Measurements from ENCODE around the gene HLA-DMA.

Gene HLA-DMA

DNA sequence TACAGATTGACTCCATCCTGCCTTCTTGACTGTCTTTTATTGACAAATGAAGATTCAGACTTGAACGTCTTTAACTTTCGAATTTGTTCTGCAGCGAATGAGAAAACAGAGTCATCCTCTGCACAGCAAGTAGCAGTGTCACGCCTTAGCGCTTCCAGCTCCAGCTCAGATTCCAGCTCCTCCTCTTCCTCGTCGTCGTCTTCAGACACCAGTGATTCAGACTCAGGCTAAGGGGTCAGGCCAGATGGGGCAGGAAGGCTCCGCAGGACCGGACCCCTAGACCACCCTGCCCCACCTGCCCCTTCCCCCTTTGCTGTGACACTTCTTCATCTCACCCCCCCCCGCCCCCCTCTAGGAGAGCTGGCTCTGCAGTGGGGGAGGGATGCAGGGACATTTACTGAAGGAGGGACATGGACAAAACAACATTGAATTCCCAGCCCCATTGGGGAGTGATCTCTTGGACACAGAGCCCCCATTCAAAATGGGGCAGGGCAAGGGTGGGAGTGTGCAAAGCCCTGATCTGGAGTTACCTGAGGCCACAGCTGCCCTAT, 27.7 kb upstream of the HLA-DMA start:
- H4K12ac ChIP-seq (ENCODE audit: low read depth, low read length) = no peak overlapping the region
- H3K4me1 ChIP-seq (ENCODE audit: control insufficient read depth in 1 of 2, insufficient read depth in 2 of 2, low read length in 2 of 2) = peaks cover 0 to 2% of the 10 kb centered on the region in 2 experiments
- no peak overlapping the region for H2AK5ac ChIP-seq (ENCODE audit: low read length)
- no peak overlapping the region for H3K9ac ChIP-seq (ENCODE audit: low read length)
- no peaks in the 10 kb centered on the region for H3K79me1 ChIP-seq (ENCODE audit: low read length)
- peaks cover 43 to 54% of the 10 kb centered on the region in 2 experiments for H3K36me3 ChIP-seq (ENCODE audit: control insufficient read depth in 1 of 2, insufficient read depth in 2 of 2, low read length in 2 of 2)
- no peak overlapping the region for H4K8ac ChIP-seq (ENCODE audit: low read depth, low read length)
- no CpG with 5 or more reads among the region's 11 CpGs for WGBS (ENCODE audit: extremely low coverage, insufficient coverage, insufficient read length)
- no peak overlapping the region for H3K4ac ChIP-seq (ENCODE audit: low read depth, low read length)
- H3K79me2 ChIP-seq (ENCODE audit: control insufficient read depth, insufficient read depth, low read length, poor library complexity) = no peaks in the 10 kb centered on the region
- H2BK12ac ChIP-seq (ENCODE audit: low read length) = no peak overlapping the region
- H3K4me3 ChIP-seq (ENCODE audit: low read depth, low read length) = no peak overlapping the region
- H4K91ac ChIP-seq (ENCODE audit: low read depth, low read length) = no peak overlapping the region
- no peaks in the 10 kb centered on the region for H3K27me3 ChIP-seq (ENCODE audit: insufficient read depth, low read length)
- H2AFZ ChIP-seq (ENCODE audit: insufficient read depth, low read length, poor library complexity) = no peak overlapping the region
- H3K4me2 ChIP-seq (ENCODE audit: low read length) = no peak overlapping the region
- H3K23ac ChIP-seq (ENCODE audit: low read length) = no peak overlapping the region
- no peaks in the 10 kb centered on the region for H3K9me3 ChIP-seq (ENCODE audit: insufficient read depth, low read depth, low read length)
- peak in 1 of 2 donors; percentile 23 for DNase-seq
- no peak overlapping the region for H3K18ac ChIP-seq (ENCODE audit: low read length)
- no peak overlapping the region for H3K14ac ChIP-seq (ENCODE audit: low read length)
- no peak overlapping the region for H2BK5ac ChIP-seq (ENCODE audit: low read depth, low read length, poor library complexity)
- H3K27ac ChIP-seq (ENCODE audit: low read depth, low read length) = no peak overlapping the region
- H2BK120ac ChIP-seq (ENCODE audit: insufficient read depth, low read length, poor library complexity) = no peak overlapping the region

DNA sequence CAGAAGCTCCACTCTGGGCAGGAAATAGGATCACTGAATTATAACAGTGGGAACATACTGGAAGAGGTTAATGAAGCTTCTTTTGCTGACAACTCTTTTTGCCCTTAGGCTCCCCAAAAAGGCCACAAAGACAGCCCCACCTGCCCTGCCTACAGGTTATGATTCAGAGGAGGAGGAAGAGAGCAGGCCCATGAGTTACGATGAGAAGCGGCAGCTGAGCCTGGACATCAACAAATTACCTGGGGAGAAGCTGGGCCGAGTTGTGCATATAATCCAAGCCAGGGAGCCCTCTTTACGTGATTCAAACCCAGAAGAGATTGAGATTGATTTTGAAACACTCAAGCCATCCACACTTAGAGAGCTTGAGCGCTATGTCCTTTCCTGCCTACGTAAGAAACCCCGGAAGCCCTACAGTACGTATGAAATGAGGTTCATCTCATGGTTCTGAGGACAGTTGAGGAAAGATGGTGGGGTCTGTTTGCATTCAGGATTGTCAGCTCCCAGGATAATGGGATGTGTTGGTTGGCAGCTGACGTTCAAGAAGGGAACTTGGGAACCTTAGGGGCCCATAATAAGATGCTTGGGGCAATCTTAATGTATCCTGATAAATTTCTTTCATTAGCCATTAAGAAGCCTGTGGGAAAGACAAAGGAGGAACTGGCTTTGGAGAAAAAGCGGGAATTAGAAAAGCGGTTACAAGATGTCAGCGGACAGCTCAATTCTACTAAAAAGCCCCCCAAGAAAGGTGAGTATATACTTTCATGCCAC, 27.0 kb upstream of the HLA-DMA start:
- Histone ChIP-seq H3K79me2 (ENCODE audit: control insufficient read depth, insufficient read depth, low read length, poor library complexity) (peaks cover under 1% of the 10 kb centered on the region), H4K12ac (ENCODE audit: low read depth, low read length) (no peak overlapping the region), H3K9me3 (ENCODE audit: insufficient read depth, low read depth, low read length) (no peaks in the 10 kb centered on the region), H2BK12ac (ENCODE audit: low read length) (no peak overlapping the region), H3K18ac (ENCODE audit: low read length) (no peak overlapping the region), H3K9ac (ENCODE audit: low read length) (no peak overlapping the region), H4K91ac (ENCODE audit: low read depth, low read length) (no peak overlapping the region), H3K4me1 (ENCODE audit: control insufficient read depth in 1 of 2, insufficient read depth in 2 of 2, low read length in 2 of 2) (peaks cover 0 to 2% of the 10 kb centered on the region in 2 experiments), H3K14ac (ENCODE audit: low read length) (no peak overlapping the region), H2BK5ac (ENCODE audit: low read depth, low read length, poor library complexity) (no peak overlapping the region), H3K27me3 (ENCODE audit: insufficient read depth, low read length) (no peaks in the 10 kb centered on the region), H3K23ac (ENCODE audit: low read length) (no peak overlapping the region), H2AK5ac (ENCODE audit: low read length) (no peak overlapping the region), H3K36me3 (ENCODE audit: control insufficient read depth in 1 of 2, insufficient read depth in 2 of 2, low read length in 2 of 2) (peaks cover 45 to 55% of the 10 kb centered on the region in 2 experiments), H2BK120ac (ENCODE audit: insufficient read depth, low read length, poor library complexity) (no peak overlapping the region), H2AFZ (ENCODE audit: insufficient read depth, low read length, poor library complexity) (no peak overlapping the region), H4K8ac (ENCODE audit: low read depth, low read length) (no peak overlapping the region), H3K4me2 (ENCODE audit: low read length) (no peak overlapping the region), H3K4me3 (ENCODE audit: low read depth, low read length) (no peak overlapping the region), H3K27ac (ENCODE audit: low read depth, low read length) (no peak overlapping the region), H3K4ac (ENCODE audit: low read depth, low read length) (no peak overlapping the region), H3K79me1 (ENCODE audit: low read length) (no peaks in the 10 kb centered on the region)
- WGBS (ENCODE audit: extremely low coverage, insufficient coverage, insufficient read length) = no CpG with 5 or more reads among the region's 12 CpGs
- DNase-seq = peak in 1 of 2 donors; percentile 39

DNA sequence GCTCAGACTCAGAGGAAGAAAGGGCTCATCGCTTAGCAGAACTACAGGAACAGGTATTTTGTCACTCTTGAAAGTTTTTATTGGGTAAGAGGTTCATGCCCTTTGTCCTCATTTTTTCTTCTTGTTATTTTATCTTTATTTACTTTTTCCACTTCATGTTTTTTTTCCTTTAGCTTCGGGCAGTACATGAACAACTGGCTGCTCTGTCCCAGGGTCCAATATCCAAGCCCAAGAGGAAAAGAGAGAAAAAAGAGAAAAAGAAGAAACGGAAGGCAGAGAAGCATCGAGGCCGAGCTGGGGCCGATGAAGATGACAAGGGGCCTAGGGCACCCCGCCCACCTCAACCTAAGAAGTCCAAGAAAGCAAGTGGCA, 25.0 kb upstream of the HLA-DMA start:
- no peak overlapping the region for H3K9ac ChIP-seq (ENCODE audit: low read length)
- H4K8ac ChIP-seq (ENCODE audit: low read depth, low read length) = no peak overlapping the region
- H2BK12ac ChIP-seq (ENCODE audit: low read length) = no peak overlapping the region
- H2BK120ac ChIP-seq (ENCODE audit: insufficient read depth, low read length, poor library complexity) = no peak overlapping the region
- no peaks in the 10 kb centered on the region for H3K9me3 ChIP-seq (ENCODE audit: insufficient read depth, low read depth, low read length)
- no peaks in the 10 kb centered on the region for H3K79me1 ChIP-seq (ENCODE audit: low read length)
- H3K4ac ChIP-seq (ENCODE audit: low read depth, low read length) = no peak overlapping the region
- no peak overlapping the region for H2AFZ ChIP-seq (ENCODE audit: insufficient read depth, low read length, poor library complexity)
- no peak overlapping the region for H4K12ac ChIP-seq (ENCODE audit: low read depth, low read length)
- H3K79me2 ChIP-seq (ENCODE audit: control insufficient read depth, insufficient read depth, low read length, poor library complexity) = peaks cover 18% of the 10 kb centered on the region
- H3K4me2 ChIP-seq (ENCODE audit: low read length) = no peak overlapping the region
- no peak overlapping the region for H3K18ac ChIP-seq (ENCODE audit: low read length)
- H3K23ac ChIP-seq (ENCODE audit: low read length) = no peak overlapping the region
- H3K27ac ChIP-seq (ENCODE audit: low read depth, low read length) = no peak overlapping the region
- peaks cover 58 to 69% of the 10 kb centered on the region in 2 experiments for H3K36me3 ChIP-seq (ENCODE audit: control insufficient read depth in 1 of 2, insufficient read depth in 2 of 2, low read length in 2 of 2)
- no peak overlapping the region for H2AK5ac ChIP-seq (ENCODE audit: low read length)
- no peak overlapping the region for H3K14ac ChIP-seq (ENCODE audit: low read length)
- peaks cover 0 to 8% of the 10 kb centered on the region in 2 experiments for H3K4me1 ChIP-seq (ENCODE audit: control insufficient read depth in 1 of 2, insufficient read depth in 2 of 2, low read length in 2 of 2)
- no peak overlapping the region for H2BK5ac ChIP-seq (ENCODE audit: low read depth, low read length, poor library complexity)
- WGBS (ENCODE audit: extremely low coverage, insufficient coverage, insufficient read length) = no CpG with 5 or more reads among the region's 7 CpGs
- no peak overlapping the region for H4K91ac ChIP-seq (ENCODE audit: low read depth, low read length)
- no peak overlapping the region for H3K4me3 ChIP-seq (ENCODE audit: low read depth, low read length)
- no peaks in the 10 kb centered on the region for H3K27me3 ChIP-seq (ENCODE audit: insufficient read depth, low read length)
- peak in 1 of 2 donors; percentile 6 for DNase-seq

DNA sequence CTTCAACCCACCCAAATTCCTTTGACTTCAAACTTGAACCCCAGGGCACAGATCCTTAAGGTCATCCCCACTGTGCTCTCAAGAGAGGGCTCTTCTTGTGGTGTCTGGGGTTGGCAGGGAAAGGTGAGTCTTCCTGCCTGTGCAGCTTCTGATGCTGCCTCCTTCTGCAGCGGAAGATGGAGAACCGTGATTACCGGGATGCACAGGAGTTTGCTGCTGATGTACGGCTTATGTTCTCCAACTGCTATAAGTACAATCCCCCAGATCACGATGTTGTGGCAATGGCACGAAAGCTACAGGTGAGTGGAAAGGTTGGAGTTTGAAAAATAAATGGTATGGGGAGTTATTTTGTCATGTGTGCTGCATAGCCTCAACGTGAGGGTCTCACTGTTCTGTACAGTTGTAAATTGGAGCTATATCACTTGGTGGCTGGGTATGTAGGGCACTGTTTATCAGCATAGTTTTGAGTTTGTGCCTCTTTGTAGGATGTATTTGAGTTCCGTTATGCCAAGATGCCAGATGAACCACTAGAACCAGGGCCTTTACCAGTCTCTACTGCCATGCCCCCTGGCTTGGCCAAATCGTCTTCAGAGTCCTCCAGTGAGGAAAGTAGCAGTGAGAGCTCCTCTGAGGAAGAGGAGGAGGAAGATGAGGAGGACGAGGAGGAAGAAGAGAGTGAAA, 24.5 kb upstream of the HLA-DMA start:
- no peak overlapping the region for H2BK5ac ChIP-seq (ENCODE audit: low read depth, low read length, poor library complexity)
- H3K79me2 ChIP-seq (ENCODE audit: control insufficient read depth, insufficient read depth, low read length, poor library complexity) = peaks cover 23% of the 10 kb centered on the region
- H3K4ac ChIP-seq (ENCODE audit: low read depth, low read length) = peak overlapping the region; percentile 44
- no peak overlapping the region for H2AFZ ChIP-seq (ENCODE audit: insufficient read depth, low read length, poor library complexity)
- H3K36me3 ChIP-seq (ENCODE audit: control insufficient read depth in 1 of 2, insufficient read depth in 2 of 2, low read length in 2 of 2) = peaks cover 63 to 75% of the 10 kb centered on the region in 2 experiments
- H3K27me3 ChIP-seq (ENCODE audit: insufficient read depth, low read length) = no peaks in the 10 kb centered on the region
- no peak overlapping the region for H3K14ac ChIP-seq (ENCODE audit: low read length)
- WGBS (ENCODE audit: extremely low coverage, insufficient coverage, insufficient read length) = 100% methylated on average over 1 of the region's 10 CpGs
- H2AK5ac ChIP-seq (ENCODE audit: low read length) = no peak overlapping the region
- H3K9me3 ChIP-seq (ENCODE audit: insufficient read depth, low read depth, low read length) = peaks cover 2% of the 10 kb centered on the region
- no peak overlapping the region for H3K4me3 ChIP-seq (ENCODE audit: low read depth, low read length)
- DNase-seq = peak in 1 of 2 donors; percentile 15
- no peak overlapping the region for H3K9ac ChIP-seq (ENCODE audit: low read length)
- H2BK120ac ChIP-seq (ENCODE audit: insufficient read depth, low read length, poor library complexity) = no peak overlapping the region
- no peak overlapping the region for H4K12ac ChIP-seq (ENCODE audit: low read depth, low read length)
- no peak overlapping the region for H3K23ac ChIP-seq (ENCODE audit: low read length)
- peaks cover 4% of the 10 kb centered on the region for H3K79me1 ChIP-seq (ENCODE audit: low read length)
- no peak overlapping the region for H3K18ac ChIP-seq (ENCODE audit: low read length)
- H2BK12ac ChIP-seq (ENCODE audit: low read length) = no peak overlapping the region
- no peak overlapping the region for H4K91ac ChIP-seq (ENCODE audit: low read depth, low read length)
- H3K27ac ChIP-seq (ENCODE audit: low read depth, low read length) = no peak overlapping the region
- H4K8ac ChIP-seq (ENCODE audit: low read depth, low read length) = no peak overlapping the region
- peaks cover 0 to 8% of the 10 kb centered on the region in 2 experiments for H3K4me1 ChIP-seq (ENCODE audit: control insufficient read depth in 1 of 2, insufficient read depth in 2 of 2, low read length in 2 of 2)
- H3K4me2 ChIP-seq (ENCODE audit: low read length) = no peak overlapping the region

Data from trophoblast cell (in vitro differentiated cells and primary cell).